ENCODE data around the gene TMC8. TPM values are rescaled to one million over a fixed set of nuclear protein-coding genes. Genes with fewer than 3 reads are reported as not detected.
"Not testable (repeated sequence)": the region's sequence is repeated elsewhere in the genome, so short reads cannot be mapped to it uniquely, and the experiment has no call there.

Gene TMC8
- total RNA-seq, 2 donors from 2014 or later = 126 to 250 TPM

GRCh38 chr17:78133179-78133951 lies 2.8 kb downstream of the TMC8 start:
- Mint-ChIP-seq H3K4me3 (peak overlapping the region; percentile 99), H3K27ac (peak overlapping the region; percentile 62), H3K4me1 (peaks cover 30% of the 10 kb centered on the region), H3K9me3 (no peaks in the 10 kb centered on the region), H3K36me3 (ENCODE audit: low read depth) (peaks cover 79% of the 10 kb centered on the region), H3K27me3 (no peaks in the 10 kb centered on the region)
- no peak for ATAC-seq (replicated peaks)

- Mint-ChIP-seq H3K36me3 (ENCODE audit: low read depth) (peaks cover 80% of the 10 kb centered on the region), H3K4me1 (peaks cover 29% of the 10 kb centered on the region), H3K9me3 (no peaks in the 10 kb centered on the region), H3K27me3 (no peaks in the 10 kb centered on the region), H3K4me3 (peak overlapping the region; percentile 99), H3K27ac (peak overlapping the region; percentile 62)
- peak; percentile 18 for ATAC-seq (replicated peaks)
These were observed 3.7 kb downstream of the TMC8 start for GRCh38 chr17:78133971-78134898.

GRCh38 chr17:78134899-78135385 lies 4.4 kb downstream of the TMC8 start:
- no peak overlapping the region for H3K27ac Mint-ChIP-seq
- H3K4me3 Mint-ChIP-seq = peak overlapping the region; percentile 99
- no peak for ATAC-seq (replicated peaks)
- H3K4me1 Mint-ChIP-seq = peaks cover 29% of the 10 kb centered on the region
- H3K36me3 Mint-ChIP-seq (ENCODE audit: low read depth) = peaks cover 83% of the 10 kb centered on the region
- no peaks in the 10 kb centered on the region for H3K27me3 Mint-ChIP-seq
- H3K9me3 Mint-ChIP-seq = no peaks in the 10 kb centered on the region

DNA sequence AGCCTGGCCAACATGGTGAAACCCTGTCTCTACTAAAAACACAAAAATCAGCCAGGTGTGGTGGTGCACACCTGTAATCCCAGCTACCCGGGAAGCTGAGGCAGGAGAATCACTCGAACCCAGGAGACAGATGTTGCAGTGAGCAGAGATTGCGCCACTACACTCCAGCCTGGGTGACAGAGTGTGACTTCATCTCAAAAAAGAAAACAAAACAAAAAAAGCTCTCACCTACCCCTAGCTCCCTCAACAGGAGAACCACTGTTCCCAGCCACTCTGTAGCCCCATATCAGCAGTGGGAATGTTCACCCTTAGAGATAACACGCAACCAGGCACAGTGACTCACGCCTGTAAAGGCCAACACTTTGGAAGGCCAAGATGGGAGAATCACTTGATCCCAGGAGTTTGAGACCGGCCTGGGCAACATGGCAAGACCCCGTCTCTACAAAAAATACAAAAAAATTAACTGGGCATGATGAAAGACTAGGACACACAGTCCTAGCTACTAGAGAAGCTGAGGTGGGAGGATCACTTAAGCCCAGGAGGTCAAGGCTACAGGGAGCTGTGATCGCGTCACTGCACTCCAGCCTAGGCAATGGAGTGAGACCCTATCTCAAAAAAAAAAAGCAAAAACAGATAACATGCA lies 5.4 kb downstream of the TMC8 start:
- Mint-ChIP-seq H3K27me3 (no peaks in the 10 kb centered on the region), H3K36me3 (ENCODE audit: low read depth) (peaks cover 82% of the 10 kb centered on the region), H3K4me1 (peaks cover 34% of the 10 kb centered on the region), H3K9me3 (no peaks in the 10 kb centered on the region), H3K4me3 (peak overlapping the region; percentile 37), H3K27ac (no peak overlapping the region)
- no peak for ATAC-seq (replicated peaks)

DNA sequence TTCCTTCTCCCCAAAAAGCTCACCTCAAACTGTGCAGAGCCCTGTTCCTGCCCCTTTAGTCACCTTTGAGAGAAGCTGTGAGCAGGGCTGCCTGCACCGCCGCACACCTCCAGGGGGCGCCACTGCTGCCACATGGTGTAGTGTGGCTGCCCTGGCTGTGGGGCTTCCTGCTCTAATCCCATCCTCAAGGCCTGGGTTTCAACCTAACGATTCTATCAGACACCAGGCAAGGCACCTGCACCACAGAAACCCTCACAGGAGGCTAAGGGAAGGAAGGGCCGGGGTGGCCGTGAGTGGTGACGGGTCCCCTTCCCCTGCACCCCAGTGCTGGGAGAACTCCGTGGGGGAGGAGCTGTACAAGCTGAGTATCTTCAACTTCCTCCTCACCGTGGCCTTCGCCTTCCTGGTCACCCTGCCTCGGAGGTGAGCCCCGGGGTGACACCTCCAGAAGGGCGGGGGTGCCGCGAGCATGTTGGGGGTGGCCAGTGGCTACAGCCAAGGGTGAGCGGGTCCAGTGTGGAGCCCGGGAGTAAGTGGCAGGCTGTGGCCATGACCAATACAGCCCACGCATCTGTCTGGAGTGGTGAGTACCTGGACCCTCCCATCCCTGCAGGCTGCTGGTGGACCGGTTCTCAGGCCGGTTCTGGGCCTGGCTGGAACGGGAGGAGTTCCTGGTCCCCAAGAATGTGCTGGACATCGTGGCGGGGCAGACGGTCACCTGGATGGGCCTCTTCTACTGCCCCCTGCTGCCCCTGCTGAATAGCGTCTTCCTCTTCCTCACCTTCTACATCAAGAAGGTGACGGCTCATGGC lies 7.0 kb downstream of the TMC8 start:
- H3K27ac Mint-ChIP-seq = peak overlapping the region; percentile 56
- no peaks in the 10 kb centered on the region for H3K9me3 Mint-ChIP-seq
- no peak for ATAC-seq (replicated peaks)
- H3K36me3 Mint-ChIP-seq (ENCODE audit: low read depth) = peaks cover 87% of the 10 kb centered on the region
- no peaks in the 10 kb centered on the region for H3K27me3 Mint-ChIP-seq
- H3K4me3 Mint-ChIP-seq = peak overlapping the region; percentile 46
- peaks cover 34% of the 10 kb centered on the region for H3K4me1 Mint-ChIP-seq

DNA sequence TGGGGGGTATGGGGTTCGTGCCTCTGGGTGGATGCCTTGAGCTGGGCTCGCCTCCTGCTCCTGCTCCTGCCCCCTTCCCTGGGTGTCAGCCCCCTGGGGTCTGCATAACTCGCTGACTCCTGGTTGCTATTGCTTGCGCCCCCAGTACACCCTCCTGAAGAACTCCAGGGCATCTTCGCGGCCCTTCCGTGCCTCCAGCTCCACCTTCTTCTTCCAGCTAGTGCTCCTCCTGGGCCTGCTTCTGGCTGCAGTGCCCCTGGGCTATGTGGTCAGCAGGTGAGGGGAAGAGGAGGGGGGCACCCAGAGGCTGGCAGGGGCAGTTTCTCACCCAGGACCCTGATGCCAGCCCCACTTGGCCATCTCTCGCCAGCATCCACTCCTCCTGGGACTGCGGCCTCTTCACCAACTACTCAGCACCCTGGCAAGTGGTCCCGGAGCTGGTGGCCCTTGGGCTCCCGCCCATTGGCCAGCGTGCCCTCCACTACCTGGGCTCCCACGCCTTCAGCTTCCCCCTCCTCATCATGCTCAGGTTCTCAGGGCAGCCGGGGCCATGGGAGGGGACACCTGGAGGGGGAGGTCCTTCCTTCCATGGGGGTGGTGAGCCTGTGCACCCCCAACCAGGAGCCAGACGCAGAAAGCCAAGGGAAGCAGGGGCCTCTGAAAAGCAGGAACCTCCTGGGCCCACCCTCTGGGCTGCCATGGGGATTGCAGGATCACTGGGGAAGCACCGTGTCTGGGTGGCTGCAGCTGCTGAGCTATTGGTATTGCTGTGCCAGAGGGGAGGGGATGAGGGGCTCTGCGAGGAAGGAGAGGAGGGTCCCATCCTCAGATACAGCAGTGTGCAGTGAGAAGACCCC lies 7.9 kb downstream of the TMC8 start:
- no peak for ATAC-seq (replicated peaks)

GRCh38 chr17:78139861-78140168 lies 9.2 kb downstream of the TMC8 start:
- Mint-ChIP-seq H3K4me3 (peak overlapping the region; percentile 63), H3K4me1 (peaks cover 21% of the 10 kb centered on the region), H3K27ac (peak overlapping the region; percentile 73), H3K36me3 (ENCODE audit: low read depth) (peaks cover 67% of the 10 kb centered on the region)
- ATAC-seq (replicated peaks); H3K27me3 Mint-ChIP-seq; H3K9me3 Mint-ChIP-seq: not testable (repeated sequence)

More for the DNA sequence above, 7.9 kb downstream of the TMC8 start:
- Mint-ChIP-seq H3K9me3 (no peaks in the 10 kb centered on the region), H3K4me3 (peak overlapping the region; percentile 63), H3K4me1 (peaks cover 34% of the 10 kb centered on the region), H3K27me3 (no peaks in the 10 kb centered on the region), H3K27ac (no peak overlapping the region), H3K36me3 (ENCODE audit: low read depth) (peaks cover 81% of the 10 kb centered on the region)

GRCh38 chr17:78140169-78141051 lies 9.8 kb downstream of the TMC8 start:
- H3K4me3 Mint-ChIP-seq = peak overlapping the region; percentile 63

GRCh38 chr17:78141437-78142118 lies 11.0 kb downstream of the TMC8 start:
- peaks cover 12% of the 10 kb centered on the region for H3K4me1 Mint-ChIP-seq

More at GRCh38 chr17:78140169-78141051, 9.8 kb downstream of the TMC8 start:
- peaks cover 61% of the 10 kb centered on the region for H3K36me3 Mint-ChIP-seq (ENCODE audit: low read depth)
- peaks cover 21% of the 10 kb centered on the region for H3K4me1 Mint-ChIP-seq
- peak; percentile 90 for ATAC-seq (replicated peaks)
- H3K9me3 Mint-ChIP-seq = no peaks in the 10 kb centered on the region
- H3K27me3 Mint-ChIP-seq = no peaks in the 10 kb centered on the region
- peak overlapping the region; percentile 73 for H3K27ac Mint-ChIP-seq

GRCh38 chr17:78142119-78142861 lies 11.7 kb downstream of the TMC8 start:
- peaks cover 43% of the 10 kb centered on the region for H3K36me3 Mint-ChIP-seq (ENCODE audit: low read depth)
- H3K4me3 Mint-ChIP-seq = no peak overlapping the region
- no peaks in the 10 kb centered on the region for H3K9me3 Mint-ChIP-seq
- ATAC-seq (replicated peaks) = peak; percentile 28
- H3K27me3 Mint-ChIP-seq = no peaks in the 10 kb centered on the region
- no peak overlapping the region for H3K27ac Mint-ChIP-seq
- peaks cover 13% of the 10 kb centered on the region for H3K4me1 Mint-ChIP-seq

More at GRCh38 chr17:78141437-78142118, 11.0 kb downstream of the TMC8 start:
- H3K36me3 Mint-ChIP-seq (ENCODE audit: low read depth) = peaks cover 50% of the 10 kb centered on the region
- ATAC-seq (replicated peaks) = no peak
- no peaks in the 10 kb centered on the region for H3K9me3 Mint-ChIP-seq
- no peak overlapping the region for H3K27ac Mint-ChIP-seq
- no peak overlapping the region for H3K4me3 Mint-ChIP-seq
- no peaks in the 10 kb centered on the region for H3K27me3 Mint-ChIP-seq
